Activated CD4-positive, alpha-beta T cell treated with anti-CD3 and anti-CD28 coated beads, Interleukin-2, amount 50 U/mL, for 4 hours (primary cell): ENCODE measurements around the gene MPST.
A peak's percentile ranks its signal among the peaks of the same experiment; 100 is the strongest.
"Not testable (repeated sequence)": the region's sequence is repeated elsewhere in the genome, so short reads cannot be mapped to it uniquely, and the experiment has no call there.

Experiments
- DNase-seq, 2 experiments: peaks; one replicate each; pipeline ENCODE4 v3.0.0-alpha.2; 2020

MPST gene

DNA sequence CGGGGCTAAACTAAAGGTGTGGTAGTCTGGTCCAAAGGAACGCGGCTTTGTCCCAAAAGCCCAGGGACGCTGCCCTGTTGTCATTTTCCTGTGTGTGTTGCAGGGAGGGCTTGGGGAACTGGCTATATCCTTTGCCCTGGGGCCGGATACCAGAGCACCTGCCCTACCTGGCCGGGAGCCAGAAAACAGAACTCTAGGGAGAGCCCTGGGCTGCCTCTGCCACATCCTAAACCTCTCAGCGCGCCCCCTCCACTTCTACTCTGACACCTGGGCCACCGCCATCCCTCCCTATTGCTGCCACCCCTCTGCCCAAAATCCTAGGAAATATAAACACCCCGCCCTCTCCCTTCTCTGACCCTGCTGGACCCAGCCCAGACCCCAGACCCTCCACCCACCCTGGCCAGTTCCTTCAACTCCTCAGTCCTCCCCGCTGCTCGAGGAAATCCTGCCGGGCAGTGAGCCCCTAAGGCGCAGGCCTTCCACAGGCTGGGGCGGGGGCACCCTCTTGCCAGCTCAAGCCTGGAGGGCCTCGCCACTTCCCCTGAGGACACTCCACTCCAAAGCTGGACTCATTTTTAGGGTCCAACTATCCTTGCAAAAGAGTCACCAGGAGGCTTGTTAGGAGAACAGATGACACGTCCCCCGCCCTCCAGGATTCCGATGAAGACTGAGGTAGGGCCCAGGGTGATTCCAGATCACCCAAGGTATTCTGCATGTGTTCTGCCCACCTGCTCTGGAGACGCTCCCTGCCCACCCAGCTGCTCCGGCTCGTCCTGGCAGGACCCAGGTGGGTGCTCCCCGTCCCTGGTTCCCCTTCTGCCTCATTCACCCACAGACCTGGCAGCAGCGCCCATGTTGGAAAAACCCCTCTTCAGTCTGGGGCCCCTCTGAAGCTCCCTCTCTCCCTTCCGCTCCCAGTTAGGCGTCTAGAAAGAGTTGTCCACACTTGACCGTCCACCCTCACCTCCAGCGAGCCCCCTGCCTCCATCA, 44.2 kb downstream of the MPST start:
- DNase-seq = no peak

DNA sequence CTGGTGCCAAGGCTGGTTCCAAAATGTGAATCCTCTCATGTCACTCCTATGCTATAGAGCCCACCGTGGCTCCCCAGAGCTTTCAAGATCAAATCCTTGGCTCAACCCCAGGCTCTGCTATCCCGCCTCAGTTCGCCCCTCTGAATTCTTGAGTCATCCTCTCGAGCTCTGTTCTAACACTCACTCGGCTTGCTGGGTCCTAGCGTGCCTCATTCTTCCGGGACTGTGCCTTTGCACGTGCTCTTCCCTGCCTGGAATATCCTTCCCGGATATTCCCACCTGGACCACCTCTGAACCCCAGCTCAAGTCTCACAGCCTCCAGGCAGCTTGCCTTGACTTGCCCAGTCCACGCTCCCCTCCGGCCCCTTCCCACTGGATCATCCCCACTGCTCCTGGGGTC, 45.0 kb downstream of the MPST start:
- no peak for DNase-seq

DNA sequence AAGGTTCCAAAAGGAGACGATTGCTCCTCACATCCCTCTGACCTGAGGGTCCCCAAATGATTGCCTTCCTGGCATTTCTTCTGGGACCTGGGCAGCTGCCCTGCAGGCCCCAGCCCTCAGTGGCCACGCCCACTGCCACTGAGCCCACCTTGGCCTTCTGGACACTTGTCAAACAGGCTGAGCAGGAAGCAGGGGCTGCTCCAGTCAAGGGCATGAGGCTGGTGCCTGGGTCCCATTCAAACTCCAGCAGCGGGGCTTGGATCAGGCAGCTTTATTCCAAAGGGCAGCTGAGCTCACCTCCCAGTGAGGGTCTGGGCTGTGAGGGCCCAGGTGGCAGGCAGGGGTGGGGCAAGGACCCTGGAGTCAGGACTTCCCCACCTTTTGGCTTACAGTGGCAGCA, 45.6 kb downstream of the MPST start:
- DNase-seq = no peak

- no peak for DNase-seq
Measured at GRCh38 chr22:37065961-37066360, 46.4 kb downstream of the MPST start.

- no peak for DNase-seq
Measured at GRCh38 chr22:37067428-37067827, 47.9 kb downstream of the MPST start.

DNA sequence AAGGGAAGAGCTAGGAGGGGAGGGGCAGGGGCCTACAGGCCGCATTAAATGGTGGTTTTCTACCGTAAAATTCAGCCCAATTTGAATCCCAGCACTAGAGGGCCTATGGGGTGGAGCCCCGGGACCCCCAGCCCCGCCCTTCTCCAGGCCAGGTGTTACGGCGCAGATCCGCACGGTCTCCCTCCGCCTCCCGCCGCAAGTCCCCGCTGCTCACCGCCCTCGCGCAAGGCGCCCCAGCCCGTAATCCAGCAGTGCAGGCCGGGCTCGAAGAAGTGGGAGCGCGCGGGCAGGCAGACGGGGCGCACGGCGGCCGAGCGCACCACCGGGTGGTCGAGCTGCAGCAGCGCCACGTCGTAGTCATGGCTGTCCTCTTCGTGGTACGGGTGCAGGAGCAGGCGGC, 49.3 kb downstream of the MPST start:
- DNase-seq = no peak

- DNase-seq = no peak
Measured at GRCh38 chr22:37069319-37069718, 49.8 kb downstream of the MPST start.

GRCh38 chr22:37069719-37070118, 50.2 kb downstream of the MPST start:
- DNase-seq = no peak

DNA sequence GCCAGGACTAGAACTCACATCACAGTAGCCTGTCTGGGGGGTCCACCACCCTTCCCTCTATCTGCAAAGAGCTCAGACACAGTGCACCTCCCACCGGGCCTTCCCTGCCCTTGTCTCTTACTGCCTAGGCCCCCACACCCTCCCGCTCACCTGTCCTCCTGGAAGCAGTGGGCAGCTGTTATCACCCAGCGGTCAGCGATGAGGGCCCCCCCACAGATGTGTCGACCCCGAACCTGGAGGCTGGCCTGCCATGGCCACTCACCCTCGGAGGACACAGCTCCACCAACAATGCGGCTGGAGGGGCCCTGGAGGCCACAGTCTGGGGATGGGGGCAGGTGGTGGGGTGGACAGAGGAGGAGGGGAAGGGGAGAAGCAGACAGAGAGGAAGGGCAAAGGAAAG, 50.8 kb downstream of the MPST start:
- no peak for DNase-seq

- DNase-seq = no peak
Measured at GRCh38 chr22:37070744-37071143, 51.2 kb downstream of the MPST start.

DNA sequence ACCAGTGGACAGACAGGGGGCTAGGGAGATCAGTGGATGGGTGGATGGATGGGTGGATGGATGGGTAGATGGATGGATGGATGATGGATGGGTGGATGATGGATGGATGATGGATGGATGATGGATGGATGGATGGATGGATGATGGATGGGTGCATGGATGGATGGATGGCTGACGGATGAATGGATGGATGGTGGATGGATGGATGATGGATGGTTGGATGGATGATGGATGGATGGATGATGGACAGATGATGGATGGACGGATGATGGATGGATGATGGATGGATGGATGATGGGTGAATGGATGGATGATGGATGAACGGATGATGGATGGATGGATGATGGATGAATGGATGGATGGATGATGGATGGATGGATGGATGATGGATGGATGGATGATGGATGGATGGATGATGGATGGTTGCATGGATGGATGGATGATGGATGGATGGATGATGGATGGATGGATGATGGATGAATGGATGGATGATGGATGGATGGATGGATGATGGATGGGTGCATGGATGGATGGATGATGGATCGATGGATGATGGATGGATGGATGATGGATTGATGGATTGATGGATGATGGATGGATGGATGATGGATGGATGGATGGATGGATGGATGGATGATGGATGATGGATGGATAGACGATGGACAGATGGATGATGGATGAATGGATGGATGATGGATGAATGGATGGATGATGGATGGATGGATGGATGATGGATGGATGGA, 52.5 kb downstream of the MPST start:
- not testable (repeated sequence) for DNase-seq

DNA sequence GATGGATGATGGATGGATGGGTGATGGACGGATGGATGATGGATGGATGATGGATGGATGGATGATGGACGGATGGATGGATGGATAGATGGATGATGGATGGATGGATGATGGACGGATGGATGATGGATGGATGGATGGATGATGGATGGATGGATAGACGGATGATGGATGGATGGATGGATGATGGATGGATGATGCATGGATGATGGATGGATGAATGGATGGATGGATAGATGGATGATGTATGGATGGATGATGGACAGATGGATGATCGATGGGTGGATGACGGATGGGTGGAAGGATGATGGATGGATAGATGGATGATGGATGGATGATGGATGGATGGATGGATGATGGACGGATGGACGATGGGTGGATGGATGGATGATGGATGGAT, 53.1 kb downstream of the MPST start:
- DNase-seq = no peak

DNA sequence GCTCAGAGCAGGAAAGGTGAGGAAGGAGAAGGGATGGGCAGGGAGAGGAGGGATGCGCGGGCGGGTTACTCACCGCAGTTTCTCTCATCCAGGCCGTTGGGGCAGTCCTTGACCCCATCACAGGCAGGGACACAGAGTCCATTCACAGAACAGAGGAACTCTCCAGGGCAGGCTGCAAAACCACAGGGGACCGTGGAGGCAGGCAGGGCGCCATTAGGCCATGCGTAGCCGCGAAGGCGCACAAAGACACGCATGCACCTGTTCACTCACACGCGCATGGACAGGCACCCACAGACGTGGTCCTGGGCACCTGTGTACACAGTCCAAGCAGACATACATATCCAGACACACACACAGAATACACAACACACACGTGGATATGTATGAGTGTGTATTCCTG, 55.0 kb downstream of the MPST start:
- DNase-seq = no peak

DNA sequence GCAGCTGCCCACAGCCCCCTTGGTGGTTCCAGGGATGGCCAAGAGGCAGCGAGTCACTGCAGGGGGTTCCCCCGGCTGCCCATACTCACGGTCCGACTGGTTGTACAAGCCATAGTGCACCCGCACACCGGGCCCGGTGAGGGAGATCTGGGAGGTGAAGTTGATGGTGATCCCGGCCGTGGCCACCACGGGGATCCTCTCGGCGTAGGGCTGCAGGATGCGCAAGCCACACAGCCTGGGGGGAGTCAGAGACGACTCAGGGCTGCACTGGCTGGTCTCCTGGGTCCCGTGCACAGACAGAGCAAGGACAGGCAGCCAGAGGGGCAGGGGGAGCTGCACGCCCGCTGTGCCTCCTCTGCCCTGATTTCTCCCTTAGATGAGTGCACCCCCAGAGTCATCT, 55.5 kb downstream of the MPST start:
- no peak for DNase-seq

GRCh38 chr22:37075822-37076433, 56.4 kb downstream of the MPST start:
- no peak for DNase-seq

DNA sequence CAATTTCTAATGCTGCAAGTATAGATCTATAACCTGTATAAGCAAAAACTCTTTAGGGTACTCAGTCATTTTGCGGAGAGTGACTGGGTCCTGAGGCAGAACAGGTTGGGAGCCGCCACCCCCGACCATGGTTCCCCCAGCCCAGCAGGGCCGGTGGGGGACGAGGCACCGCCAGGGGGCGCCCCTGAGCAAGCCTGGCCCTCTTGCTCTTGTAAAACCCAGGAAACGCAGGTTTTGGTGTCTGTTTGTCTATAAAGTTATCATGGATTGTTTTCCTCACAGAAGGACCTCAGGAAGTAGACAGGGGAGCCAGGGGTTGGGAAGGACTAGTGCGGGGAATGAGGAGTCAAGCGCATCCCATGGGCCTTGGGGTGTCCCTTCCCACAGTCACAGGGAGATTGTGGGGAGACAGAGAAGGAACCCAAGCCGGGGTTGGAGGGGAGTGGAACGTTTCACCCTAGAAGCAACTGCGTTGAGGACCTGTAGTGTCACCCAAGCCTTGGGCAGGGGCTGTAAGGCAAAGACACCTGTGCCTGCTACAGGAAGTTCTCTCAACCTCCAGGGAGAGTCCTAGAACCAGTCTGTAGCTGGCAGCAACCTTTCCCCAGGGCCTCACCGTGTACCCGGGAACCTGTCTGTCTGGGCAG, 58.4 kb downstream of the MPST start:
- peak; percentile 84 to 87 for DNase-seq

DNA sequence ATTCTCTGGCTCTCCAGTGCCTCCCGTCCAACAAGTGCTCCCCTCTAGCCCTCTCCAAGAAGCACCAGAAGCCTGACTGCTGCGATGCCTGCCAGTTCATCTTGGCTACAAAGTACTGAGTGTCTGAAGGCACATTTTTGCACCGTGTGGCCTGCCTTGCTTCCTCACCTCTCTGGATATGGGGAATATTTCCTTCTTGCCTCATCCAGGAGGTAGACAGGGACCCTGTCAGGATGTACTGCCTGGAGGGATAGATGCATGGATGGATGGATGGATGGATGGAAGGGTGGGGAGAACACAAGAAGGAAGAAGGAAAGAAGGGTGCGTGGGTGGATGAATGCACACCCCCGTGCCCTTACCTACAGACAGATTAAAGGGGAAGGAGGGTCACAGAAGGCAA, 59.6 kb downstream of the MPST start:
- DNase-seq = peak in 1 of 2 experiments; percentile 18
